ENCODE measurements around the gene SLC35F1. TPM values are rescaled to one million over a fixed set of nuclear protein-coding genes. Genes with fewer than 3 reads are reported as not detected.

SLC35F1 gene
- total RNA-seq, 1 donor, result not detected

DNA sequence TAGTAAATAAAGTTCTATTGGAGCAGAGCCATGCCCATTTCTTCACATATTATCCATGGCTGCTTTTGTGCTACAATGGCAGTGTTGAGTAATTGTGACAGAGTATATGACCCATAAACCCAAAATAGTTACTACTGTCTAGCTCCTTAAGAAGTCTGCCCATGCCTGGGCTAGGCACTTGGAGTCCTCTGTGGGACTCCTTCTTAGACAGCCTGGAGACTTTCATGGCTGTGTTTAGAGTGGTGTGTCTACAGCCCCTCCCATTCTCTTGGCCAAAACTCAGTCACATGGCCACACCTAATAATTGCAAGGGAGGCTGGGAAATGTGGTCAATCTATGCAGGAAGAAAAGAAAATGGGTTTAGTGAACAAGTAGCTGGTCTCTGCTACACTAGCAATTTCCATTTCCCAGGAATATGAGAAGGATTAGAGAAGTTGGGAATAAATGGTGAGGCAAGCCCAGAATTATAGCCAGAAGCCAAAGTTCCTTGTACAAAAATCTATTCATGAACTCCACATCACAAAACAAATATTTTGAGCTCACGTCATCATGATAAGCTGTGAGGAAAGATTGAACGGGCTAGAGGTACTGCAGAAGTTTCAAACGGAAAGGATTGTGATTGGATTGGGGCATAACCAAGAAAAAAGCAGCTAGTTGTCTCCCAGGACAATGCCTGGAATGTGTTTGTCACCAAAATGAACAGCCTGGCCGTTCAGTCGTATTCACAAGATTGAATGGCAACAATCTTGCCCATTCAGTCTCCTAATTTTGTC, 389.3 kb downstream of the SLC35F1 start:
- DNase-seq (ENCODE audit: low read depth), result no peak
- TF ChIP-seq, protein P1, sequence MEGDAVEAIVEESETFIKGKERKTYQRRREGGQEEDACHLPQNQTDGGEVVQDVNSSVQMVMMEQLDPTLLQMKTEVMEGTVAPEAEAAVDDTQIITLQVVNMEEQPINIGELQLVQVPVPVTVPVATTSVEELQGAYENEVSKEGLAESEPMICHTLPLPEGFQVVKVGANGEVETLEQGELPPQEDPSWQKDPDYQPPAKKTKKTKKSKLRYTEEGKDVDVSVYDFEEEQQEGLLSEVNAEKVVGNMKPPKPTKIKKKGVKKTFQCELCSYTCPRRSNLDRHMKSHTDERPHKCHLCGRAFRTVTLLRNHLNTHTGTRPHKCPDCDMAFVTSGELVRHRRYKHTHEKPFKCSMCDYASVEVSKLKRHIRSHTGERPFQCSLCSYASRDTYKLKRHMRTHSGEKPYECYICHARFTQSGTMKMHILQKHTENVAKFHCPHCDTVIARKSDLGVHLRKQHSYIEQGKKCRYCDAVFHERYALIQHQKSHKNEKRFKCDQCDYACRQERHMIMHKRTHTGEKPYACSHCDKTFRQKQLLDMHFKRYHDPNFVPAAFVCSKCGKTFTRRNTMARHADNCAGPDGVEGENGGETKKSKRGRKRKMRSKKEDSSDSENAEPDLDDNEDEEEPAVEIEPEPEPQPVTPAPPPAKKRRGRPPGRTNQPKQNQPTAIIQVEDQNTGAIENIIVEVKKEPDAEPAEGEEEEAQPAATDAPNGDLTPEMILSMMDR (IDR thresholded peaks at IDR 0.05; ENCODE audit: insufficient read depth, low read depth, low read length), result no peak
- H3K4me3 ChIP-seq (ENCODE audit: low read depth, low read length), result no peak overlapping the region

DNA sequence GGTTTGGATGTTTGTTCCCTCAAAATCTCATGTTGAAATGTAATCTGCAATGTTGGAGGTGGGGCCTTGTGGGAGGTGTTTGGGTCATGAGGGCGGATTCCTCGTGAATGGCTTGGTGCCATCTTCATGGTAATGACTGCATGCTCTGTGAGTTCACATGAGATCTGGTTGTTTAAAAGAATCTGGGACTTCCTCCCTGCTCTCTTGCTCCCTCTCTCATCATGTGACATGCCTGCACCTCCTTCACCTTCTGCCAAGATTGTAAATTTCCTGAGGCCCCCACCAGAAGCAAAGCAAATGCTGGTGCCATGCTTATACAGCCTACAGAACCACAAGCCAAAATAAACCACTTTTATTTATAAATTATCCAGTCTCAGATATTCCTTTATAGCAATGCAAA, 390.8 kb downstream of the SLC35F1 start:
- DNase-seq (ENCODE audit: low read depth), result no peak
- no peak overlapping the region for H3K4me3 ChIP-seq (ENCODE audit: low read depth, low read length)
- TF ChIP-seq, protein P1 (IDR thresholded peaks at IDR 0.05; ENCODE audit: insufficient read depth, low read depth, low read length), result no peak

DNA sequence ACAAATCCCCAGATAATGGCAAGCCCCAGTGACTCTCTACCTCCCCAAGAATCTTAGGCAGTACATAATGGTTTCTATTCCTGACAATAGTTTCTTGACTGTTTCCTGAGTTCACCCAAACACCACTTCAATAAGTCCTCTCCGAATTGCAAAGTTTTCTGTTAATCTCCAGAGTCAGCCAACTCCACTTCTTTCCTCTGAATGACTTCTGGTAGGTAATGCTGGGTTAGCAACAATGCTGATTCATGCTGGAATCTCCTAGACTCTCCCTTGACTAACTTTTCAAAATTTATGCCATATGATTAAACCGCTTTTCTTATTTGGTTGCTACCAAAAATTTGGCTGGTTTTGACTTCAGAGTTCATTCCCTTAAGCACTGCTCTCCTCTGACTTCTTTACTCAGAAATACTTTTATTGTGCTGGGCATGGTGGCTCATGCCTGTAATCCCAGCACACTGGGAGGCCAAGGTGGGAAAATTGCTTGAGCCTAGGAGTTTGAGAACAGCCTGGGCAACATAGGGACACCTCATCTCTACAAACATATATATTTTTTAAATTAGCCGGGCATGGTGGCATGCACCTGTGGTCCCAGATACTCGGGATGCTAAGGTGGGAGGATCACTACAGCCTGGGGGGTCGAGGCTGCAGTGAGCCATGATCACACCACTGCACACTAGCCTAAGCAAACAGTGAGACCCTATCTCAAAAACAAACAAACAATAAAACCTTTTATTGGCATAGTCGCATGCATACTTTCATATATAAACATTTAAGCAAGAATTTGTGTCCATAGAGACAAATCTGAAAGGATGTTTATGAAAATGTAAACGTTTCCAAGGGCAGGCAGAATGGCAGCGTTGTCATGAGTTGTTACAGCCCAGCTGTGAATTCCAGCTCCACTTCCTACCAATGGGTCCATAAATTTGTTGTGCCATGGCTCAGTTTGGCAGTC, 391.7 kb downstream of the SLC35F1 start:
- no peak overlapping the region for H3K4me3 ChIP-seq (ENCODE audit: low read depth, low read length)
- TF ChIP-seq, protein P1 (IDR thresholded peaks at IDR 0.05; ENCODE audit: insufficient read depth, low read depth, low read length), result no peak
- peak; percentile 72 for DNase-seq (ENCODE audit: low read depth)

DNA sequence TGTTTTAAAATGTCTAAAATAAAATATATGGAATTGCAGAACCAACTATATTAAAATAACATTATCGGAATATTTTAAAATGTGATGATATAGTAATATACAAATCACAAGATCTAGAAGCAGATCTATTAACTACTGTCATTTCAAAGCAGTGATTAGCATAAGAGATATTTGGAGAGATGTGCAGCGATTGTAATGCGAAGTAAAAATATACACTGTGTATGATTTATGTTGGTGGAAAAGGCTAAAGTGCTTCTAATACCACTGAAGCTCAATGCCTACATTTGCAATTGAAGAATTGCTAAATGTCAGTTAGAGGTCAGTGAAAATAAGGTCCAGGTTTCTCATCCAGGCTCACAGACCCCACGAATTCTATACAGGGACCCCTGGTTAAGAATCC, 392.4 kb downstream of the SLC35F1 start:
- TF ChIP-seq, protein P1 (IDR thresholded peaks at IDR 0.05; ENCODE audit: insufficient read depth, low read depth, low read length), result no peak
- H3K4me3 ChIP-seq (ENCODE audit: low read depth, low read length), result no peak overlapping the region
- DNase-seq (ENCODE audit: low read depth), result no peak

DNA sequence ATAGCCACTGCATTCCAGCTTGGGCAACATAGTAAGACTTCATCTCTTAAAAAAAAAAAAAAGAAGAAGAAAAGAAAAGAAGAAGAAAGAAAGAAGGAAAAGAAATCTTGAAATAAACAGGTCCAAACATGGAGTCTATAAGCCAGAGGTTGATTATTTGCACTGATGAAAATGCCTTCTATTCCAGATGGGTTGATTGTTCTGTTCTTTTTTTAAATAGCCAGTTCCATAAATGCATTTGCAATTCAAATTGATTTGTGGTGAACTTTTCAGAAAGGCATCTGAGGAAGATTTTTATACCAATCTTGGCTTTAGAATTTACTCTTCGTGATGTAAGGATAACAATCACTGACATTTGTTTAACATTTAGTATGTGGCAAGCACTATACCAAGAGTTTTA, 397.3 kb downstream of the SLC35F1 start:
- DNase-seq (ENCODE audit: low read depth), result no peak
- H3K4me3 ChIP-seq (ENCODE audit: low read depth, low read length), result no peak overlapping the region
- TF ChIP-seq, protein P1 (IDR thresholded peaks at IDR 0.05; ENCODE audit: insufficient read depth, low read depth, low read length), result no peak

DNA sequence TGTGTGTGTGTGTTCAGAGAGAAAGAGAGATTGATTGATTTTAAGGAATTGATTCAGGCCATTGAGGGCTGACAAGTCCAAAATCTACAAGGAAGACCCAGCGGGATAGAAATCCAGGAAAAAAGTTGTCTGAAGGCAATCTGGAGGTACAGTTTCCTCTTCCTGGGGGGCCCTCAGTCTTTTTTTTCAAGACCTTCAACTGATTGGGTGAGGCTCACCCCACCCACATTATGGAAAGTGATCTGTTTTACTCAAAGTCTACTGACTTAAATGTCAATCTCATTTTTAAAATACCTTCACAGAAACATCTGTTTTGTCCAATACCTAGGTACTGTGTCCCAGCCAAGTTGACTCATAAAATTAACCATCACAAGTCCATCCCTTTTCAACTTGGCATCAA, 398.0 kb downstream of the SLC35F1 start:
- TF ChIP-seq, protein P1 (IDR thresholded peaks at IDR 0.05; ENCODE audit: insufficient read depth, low read depth, low read length), result no peak
- no peak for DNase-seq (ENCODE audit: low read depth)
- H3K4me3 ChIP-seq (ENCODE audit: low read depth, low read length), result no peak overlapping the region
